ENCODE data around the gene IGFL1.

DNA sequence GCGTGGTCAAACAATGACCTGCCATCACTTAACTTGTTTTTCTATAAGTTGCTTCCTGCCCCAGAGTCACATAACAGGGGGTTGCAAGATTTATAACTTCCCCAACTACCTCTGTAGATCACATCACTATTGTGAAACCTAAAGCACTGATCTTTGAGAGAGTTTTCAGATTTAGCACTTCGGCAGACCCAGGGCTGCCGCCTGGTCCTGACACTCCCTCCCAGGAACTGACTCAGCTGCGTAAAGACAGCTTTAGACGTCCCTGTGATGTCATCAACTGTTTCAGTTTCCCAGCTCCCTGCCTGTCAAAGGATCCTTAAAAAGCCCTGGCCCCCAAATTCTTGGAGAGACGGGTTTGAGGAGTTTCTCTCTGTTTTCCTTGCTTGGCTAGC, 48.2 kb upstream of the IGFL1 start:
- TF ChIP-seq, protein P1, sequence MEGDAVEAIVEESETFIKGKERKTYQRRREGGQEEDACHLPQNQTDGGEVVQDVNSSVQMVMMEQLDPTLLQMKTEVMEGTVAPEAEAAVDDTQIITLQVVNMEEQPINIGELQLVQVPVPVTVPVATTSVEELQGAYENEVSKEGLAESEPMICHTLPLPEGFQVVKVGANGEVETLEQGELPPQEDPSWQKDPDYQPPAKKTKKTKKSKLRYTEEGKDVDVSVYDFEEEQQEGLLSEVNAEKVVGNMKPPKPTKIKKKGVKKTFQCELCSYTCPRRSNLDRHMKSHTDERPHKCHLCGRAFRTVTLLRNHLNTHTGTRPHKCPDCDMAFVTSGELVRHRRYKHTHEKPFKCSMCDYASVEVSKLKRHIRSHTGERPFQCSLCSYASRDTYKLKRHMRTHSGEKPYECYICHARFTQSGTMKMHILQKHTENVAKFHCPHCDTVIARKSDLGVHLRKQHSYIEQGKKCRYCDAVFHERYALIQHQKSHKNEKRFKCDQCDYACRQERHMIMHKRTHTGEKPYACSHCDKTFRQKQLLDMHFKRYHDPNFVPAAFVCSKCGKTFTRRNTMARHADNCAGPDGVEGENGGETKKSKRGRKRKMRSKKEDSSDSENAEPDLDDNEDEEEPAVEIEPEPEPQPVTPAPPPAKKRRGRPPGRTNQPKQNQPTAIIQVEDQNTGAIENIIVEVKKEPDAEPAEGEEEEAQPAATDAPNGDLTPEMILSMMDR (IDR thresholded peaks at IDR 0.05), result no peak
- TF ChIP-seq POLR2A (IDR thresholded peaks at IDR 0.05), result no peak

All from esophagus squamous epithelium (tissue), 4 donors.